NT2/D1 (cell line): ENCODE measurements around the gene PDHB.

Experiments used
- YY1 ChIP-seq: IDR thresholded peaks from 2 replicates; pipeline ENCODE4 v1.6.1; 2011; ENCODE audit not compliant: insufficient read length, insufficient read depth
- ZNF274 ChIP-seq: IDR thresholded peaks from 2 replicates; pipeline ENCODE4 v1.6.1; 2011; ENCODE audit warnings: mild to moderate bottlenecking, low read depth, low read length

DNA sequence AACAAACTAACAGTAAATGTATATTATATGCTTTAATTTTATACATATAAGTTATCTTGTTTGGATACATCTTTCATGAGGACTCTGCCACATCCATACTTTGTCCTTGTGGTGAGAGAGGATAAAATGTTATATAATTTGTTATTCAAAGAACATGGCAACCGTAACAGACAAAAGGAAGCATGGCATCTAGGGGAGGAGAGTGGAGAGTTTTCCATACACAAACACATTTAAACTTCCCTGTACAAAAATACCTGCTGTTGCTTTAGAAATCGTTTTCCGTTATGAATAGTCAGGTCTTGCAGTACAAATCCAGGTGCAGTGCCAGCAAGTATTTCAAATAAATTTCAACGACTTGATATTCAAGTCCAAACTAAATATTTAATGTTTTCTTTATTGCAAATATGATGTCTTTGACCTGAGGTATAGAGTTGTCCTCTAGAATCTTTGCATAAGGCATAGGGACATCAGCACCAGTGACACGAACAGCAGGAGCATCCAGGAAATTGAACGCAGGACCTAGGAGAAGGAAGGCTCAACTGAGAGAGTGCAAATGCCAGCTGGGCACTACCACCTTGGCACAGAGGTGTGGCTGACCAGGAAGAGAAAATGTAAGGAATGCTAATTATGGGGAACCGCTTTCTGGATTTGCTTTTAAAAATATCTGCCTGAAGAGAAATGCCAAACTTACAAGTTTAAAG lies 5.8 kb downstream of the PDHB start:
- TF ChIP-seq YY1 (no peak), ZNF274 (no peak)
